A172 (cell line): ENCODE results near the gene TRIM49B. TPM values are rescaled to one million over a fixed set of nuclear protein-coding genes. Genes with fewer than 3 reads are reported as not detected.
"Not testable (repeated sequence)": the region's sequence is repeated elsewhere in the genome, so short reads cannot be mapped to it uniquely, and the experiment has no call there.

Source experiments
- DNase-seq: peaks from one replicate; pipeline ENCODE4 v3.0.0-alpha.2; 2015; ENCODE audit warnings: low spot score
- total RNA-seq: library from RNA; depleted of rRNA; stranded (reverse); fragments of >200 nt; shearing (Covaris generic); gene quantifications from 2 replicates; pipeline ENCODE4 v1.2.3, GENCODE V29; 2014; rRNA removed

The TRIM49B gene
- total RNA-seq = not detected in 2 replicates

GRCh38 chr11:49028523-49028922 lies at the start of gene TRIM49B:
TRIM49B (plus strand) TSS chr11:49028823; CDS start chr11:49031600, 2,777 bp downstream.
- DNase-seq = not testable (repeated sequence)

GRCh38 chr11:48983785-48984184 lies 44.8 kb upstream of the TRIM49B start, which contains the start of gene TRIM51G:
TRIM51G (minus strand) TSS chr11:48983885; CDS start chr11:48981695, 2,190 bp downstream.
- not testable (repeated sequence) for DNase-seq

GRCh38 chr11:49048229-49048628 lies 19.6 kb downstream of the TRIM49B start:
- DNase-seq = not testable (repeated sequence)

GRCh38 chr11:49049821-49050220 lies 21.2 kb downstream of the TRIM49B start:
- DNase-seq = not testable (repeated sequence)

- not testable (repeated sequence) for DNase-seq
Measured at GRCh38 chr11:49059012-49059411, 30.4 kb downstream of the TRIM49B start, which contains the start of gene TRIM64C. TRIM64C (minus strand) TSS chr11:49059112; CDS start chr11:49059112, 0 bp downstream.

GRCh38 chr11:49069897-49070296 lies 41.3 kb downstream of the TRIM49B start:
- DNase-seq = not testable (repeated sequence)

Other genes with a start within 250 kb of the TRIM49B start
- gene TRIM51G, start 44.9 kb upstream of the TRIM49B start, total RNA-seq = not detected in 2 replicates
- not detected in 2 replicates for gene TRIM64C, start 30.3 kb downstream of the TRIM49B start, total RNA-seq
- not detected in 2 replicates for gene FOLH1, start 179.8 kb downstream of the TRIM49B start, total RNA-seq